Measurements from ENCODE around the gene BHMT2. TPM values are rescaled to one million over a fixed set of nuclear protein-coding genes. Genes with fewer than 3 reads are reported as not detected.

The BHMT2 gene
- total RNA-seq, 1 donor from 2014 or later = not detected

DNA sequence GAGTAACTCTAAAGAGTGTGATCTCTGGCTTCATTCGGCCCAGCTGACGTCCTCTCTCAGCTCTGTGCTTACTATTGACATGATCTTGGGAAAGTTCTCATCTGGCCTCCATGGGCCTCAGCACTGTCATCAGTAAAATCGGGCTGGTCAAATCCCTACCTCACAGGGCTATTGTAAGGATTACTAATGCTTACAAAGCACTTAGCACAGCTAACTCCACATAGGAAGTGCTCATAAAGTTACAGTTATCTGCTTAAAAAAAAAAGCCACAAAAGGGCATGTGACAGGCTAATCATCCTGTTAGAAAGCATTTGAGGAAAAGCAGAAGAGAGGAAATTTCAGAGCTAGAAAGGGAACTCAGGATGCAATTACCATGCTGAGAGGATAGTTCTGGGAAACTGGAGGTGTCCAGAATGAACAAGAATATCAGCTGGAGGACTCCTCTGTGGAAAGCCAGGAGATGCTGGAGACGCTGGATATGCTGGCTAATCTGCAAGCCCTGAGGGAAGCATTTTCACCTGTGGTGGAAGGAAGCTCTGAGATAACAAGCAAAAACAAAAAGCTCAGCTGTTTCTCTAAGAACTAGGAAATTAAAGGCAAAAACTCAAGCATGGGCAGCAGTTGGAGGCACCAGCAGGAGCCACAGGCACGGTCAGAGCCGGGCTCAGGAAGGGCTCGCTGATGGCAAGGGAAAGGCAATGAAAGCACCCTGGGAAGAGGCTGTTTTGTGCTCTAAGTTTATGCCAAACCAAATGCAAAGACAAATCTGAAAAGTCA lies 37.6 kb downstream of the BHMT2 start:
- Histone ChIP-seq H3K9ac (ENCODE audit: low read length) (no peak overlapping the region), H3K9me3 (ENCODE audit: insufficient read depth, low read depth, low read length) (no peaks in the 10 kb centered on the region), H3K36me3 (ENCODE audit: insufficient read depth, low read length) (no peaks in the 10 kb centered on the region), H3K4me2 (ENCODE audit: low read length) (no peak overlapping the region), H3K79me2 (ENCODE audit: insufficient read depth, low read length) (no peaks in the 10 kb centered on the region), H2AFZ (ENCODE audit: low read depth, low read length) (no peak overlapping the region), H3K27ac (ENCODE audit: low read depth, low read length) (no peak overlapping the region), H3K4me1 (ENCODE audit: insufficient read depth, low read length) (no peaks in the 10 kb centered on the region), H3K4me3 (ENCODE audit: insufficient read depth, low read depth, low read length) (no peak overlapping the region), H4K20me1 (ENCODE audit: insufficient read depth, low read length) (no peaks in the 10 kb centered on the region), H3K27me3 (ENCODE audit: insufficient read depth, low read length) (peaks cover 22% of the 10 kb centered on the region)
- no peak overlapping the region for H3K4me3 Mint-ChIP-seq (ENCODE audit: unreplicated experiment)
- no peaks in the 10 kb centered on the region for H3K36me3 Mint-ChIP-seq (ENCODE audit: low read depth, unreplicated experiment)
- H3K27me3 Mint-ChIP-seq (ENCODE audit: low read depth, unreplicated experiment) = peaks cover 20% of the 10 kb centered on the region
- peaks cover 1% of the 10 kb centered on the region for H3K9me3 Mint-ChIP-seq (ENCODE audit: unreplicated experiment)
- no peak overlapping the region for H3K27ac Mint-ChIP-seq (ENCODE audit: unreplicated experiment)
- FAIRE-seq (no peak), DNase-seq (ENCODE audit: low read depth) (peak; percentile 19)
- peaks cover 4% of the 10 kb centered on the region for H3K4me1 Mint-ChIP-seq (ENCODE audit: low read depth, unreplicated experiment)
- TF ChIP-seq, protein P1, sequence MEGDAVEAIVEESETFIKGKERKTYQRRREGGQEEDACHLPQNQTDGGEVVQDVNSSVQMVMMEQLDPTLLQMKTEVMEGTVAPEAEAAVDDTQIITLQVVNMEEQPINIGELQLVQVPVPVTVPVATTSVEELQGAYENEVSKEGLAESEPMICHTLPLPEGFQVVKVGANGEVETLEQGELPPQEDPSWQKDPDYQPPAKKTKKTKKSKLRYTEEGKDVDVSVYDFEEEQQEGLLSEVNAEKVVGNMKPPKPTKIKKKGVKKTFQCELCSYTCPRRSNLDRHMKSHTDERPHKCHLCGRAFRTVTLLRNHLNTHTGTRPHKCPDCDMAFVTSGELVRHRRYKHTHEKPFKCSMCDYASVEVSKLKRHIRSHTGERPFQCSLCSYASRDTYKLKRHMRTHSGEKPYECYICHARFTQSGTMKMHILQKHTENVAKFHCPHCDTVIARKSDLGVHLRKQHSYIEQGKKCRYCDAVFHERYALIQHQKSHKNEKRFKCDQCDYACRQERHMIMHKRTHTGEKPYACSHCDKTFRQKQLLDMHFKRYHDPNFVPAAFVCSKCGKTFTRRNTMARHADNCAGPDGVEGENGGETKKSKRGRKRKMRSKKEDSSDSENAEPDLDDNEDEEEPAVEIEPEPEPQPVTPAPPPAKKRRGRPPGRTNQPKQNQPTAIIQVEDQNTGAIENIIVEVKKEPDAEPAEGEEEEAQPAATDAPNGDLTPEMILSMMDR (IDR thresholded peaks at IDR 0.05; ENCODE audit: insufficient read depth, low read depth, low read length) = no peak
- TF ChIP-seq EZH2 (IDR thresholded peaks at IDR 0.05; ENCODE audit: insufficient read depth, low read length) = no peak

DNA sequence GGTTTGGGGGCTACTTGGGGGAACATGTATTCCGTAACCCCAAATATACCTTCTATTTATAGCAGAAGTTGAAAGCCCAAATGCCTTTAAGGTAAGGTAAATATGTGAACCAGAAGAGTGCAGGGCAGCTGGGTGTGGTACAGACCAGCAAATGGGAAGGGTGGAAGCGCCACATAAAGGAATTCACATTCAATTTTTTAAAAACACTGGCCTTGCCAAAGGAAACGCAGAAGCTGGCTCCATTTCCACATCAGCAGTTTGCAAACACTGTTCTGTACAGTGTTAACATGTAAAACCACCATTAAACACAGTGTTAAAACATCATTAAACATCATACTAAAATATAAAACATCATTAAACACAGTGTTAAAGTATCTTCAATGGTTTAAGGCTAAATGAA lies 38.5 kb downstream of the BHMT2 start:
- peaks cover 1% of the 10 kb centered on the region for H3K9me3 Mint-ChIP-seq (ENCODE audit: unreplicated experiment)
- Histone ChIP-seq H4K20me1 (ENCODE audit: insufficient read depth, low read length) (no peaks in the 10 kb centered on the region), H3K36me3 (ENCODE audit: insufficient read depth, low read length) (no peaks in the 10 kb centered on the region), H3K4me2 (ENCODE audit: low read length) (no peak overlapping the region), H3K9ac (ENCODE audit: low read length) (no peak overlapping the region), H3K79me2 (ENCODE audit: insufficient read depth, low read length) (no peaks in the 10 kb centered on the region), H2AFZ (ENCODE audit: low read depth, low read length) (no peak overlapping the region), H3K27me3 (ENCODE audit: insufficient read depth, low read length) (peaks cover 31% of the 10 kb centered on the region), H3K9me3 (ENCODE audit: insufficient read depth, low read depth, low read length) (no peaks in the 10 kb centered on the region), H3K4me3 (ENCODE audit: insufficient read depth, low read depth, low read length) (no peak overlapping the region), H3K4me1 (ENCODE audit: insufficient read depth, low read length) (no peaks in the 10 kb centered on the region), H3K27ac (ENCODE audit: low read depth, low read length) (no peak overlapping the region)
- no peak for TF ChIP-seq EZH2 (IDR thresholded peaks at IDR 0.05; ENCODE audit: insufficient read depth, low read length)
- TF ChIP-seq, protein P1 (IDR thresholded peaks at IDR 0.05; ENCODE audit: insufficient read depth, low read depth, low read length) = no peak
- H3K4me1 Mint-ChIP-seq (ENCODE audit: low read depth, unreplicated experiment) = peaks cover 4% of the 10 kb centered on the region
- DNase-seq (ENCODE audit: low read depth) = no peak
- no peaks in the 10 kb centered on the region for H3K36me3 Mint-ChIP-seq (ENCODE audit: low read depth, unreplicated experiment)
- H3K27me3 Mint-ChIP-seq (ENCODE audit: low read depth, unreplicated experiment) = peaks cover 29% of the 10 kb centered on the region
- H3K4me3 Mint-ChIP-seq (ENCODE audit: unreplicated experiment) = no peak overlapping the region
- no peak overlapping the region for H3K27ac Mint-ChIP-seq (ENCODE audit: unreplicated experiment)
- no peak for FAIRE-seq

DNA sequence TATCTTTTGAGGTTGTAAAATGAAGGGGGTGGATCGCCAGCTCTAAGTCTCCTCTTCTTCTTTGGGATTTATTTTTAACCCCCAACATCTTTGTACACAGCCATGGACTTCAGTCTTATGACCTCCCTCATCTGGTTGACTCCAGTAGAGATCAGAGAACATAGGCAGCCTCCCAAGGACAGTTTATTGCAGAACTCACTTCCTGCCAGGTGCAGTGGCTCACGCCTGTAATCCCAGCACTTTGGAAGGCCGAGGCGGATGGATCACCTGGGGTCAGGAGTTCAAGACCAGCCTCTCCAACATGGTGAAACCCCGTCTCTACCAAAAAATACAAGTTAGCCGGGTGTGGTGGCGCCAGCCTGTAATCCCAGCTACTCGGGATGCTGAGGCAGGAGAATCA lies 39.2 kb downstream of the BHMT2 start:
- Histone ChIP-seq H3K27ac (ENCODE audit: low read depth, low read length) (no peak overlapping the region), H3K27me3 (ENCODE audit: insufficient read depth, low read length) (peaks cover 38% of the 10 kb centered on the region), H3K4me1 (ENCODE audit: insufficient read depth, low read length) (no peaks in the 10 kb centered on the region), H3K9ac (ENCODE audit: low read length) (no peak overlapping the region), H2AFZ (ENCODE audit: low read depth, low read length) (no peak overlapping the region), H3K4me2 (ENCODE audit: low read length) (no peak overlapping the region), H3K36me3 (ENCODE audit: insufficient read depth, low read length) (no peaks in the 10 kb centered on the region), H3K4me3 (ENCODE audit: insufficient read depth, low read depth, low read length) (no peak overlapping the region), H3K79me2 (ENCODE audit: insufficient read depth, low read length) (no peaks in the 10 kb centered on the region), H3K9me3 (ENCODE audit: insufficient read depth, low read depth, low read length) (no peaks in the 10 kb centered on the region), H4K20me1 (ENCODE audit: insufficient read depth, low read length) (no peaks in the 10 kb centered on the region)
- TF ChIP-seq EZH2 (IDR thresholded peaks at IDR 0.05; ENCODE audit: insufficient read depth, low read length) = no peak
- Mint-ChIP-seq H3K27me3 (ENCODE audit: low read depth, unreplicated experiment) (peaks cover 35% of the 10 kb centered on the region), H3K27ac (ENCODE audit: unreplicated experiment) (no peak overlapping the region), H3K4me3 (ENCODE audit: unreplicated experiment) (no peak overlapping the region), H3K9me3 (ENCODE audit: unreplicated experiment) (no peaks in the 10 kb centered on the region), H3K36me3 (ENCODE audit: low read depth, unreplicated experiment) (no peaks in the 10 kb centered on the region), H3K4me1 (ENCODE audit: low read depth, unreplicated experiment) (peaks cover 4% of the 10 kb centered on the region)
- DNase-seq (ENCODE audit: low read depth) (no peak), FAIRE-seq (no peak)

Data from astrocyte (in vitro differentiated cells and primary cell).